HG02571 (cell line): Measurements from ENCODE around the gene DTNB.

Source experiments
- ATAC-seq: cut with Tn5 transposase; IDR thresholded peaks from one replicate; pipeline ENCODE4 v1.9.1; 2021; ENCODE audit warnings: mild to moderate bottlenecking, moderate library complexity; ENCODE audit not compliant: unreplicated experiment

The DTNB gene

GRCh38 chr2:25332571-25332970, 340.8 kb downstream of the DTNB start:
- no peak for ATAC-seq

- ATAC-seq, result no peak
These were observed 341.6 kb downstream of the DTNB start for GRCh38 chr2:25331686-25332365.

- ATAC-seq, result no peak
These were observed 342.4 kb downstream of the DTNB start for GRCh38 chr2:25330937-25331336.

GRCh38 chr2:25330273-25330672, 343.1 kb downstream of the DTNB start:
- ATAC-seq, result no peak

GRCh38 chr2:25328152-25329085, 345.0 kb downstream of the DTNB start:
- ATAC-seq, result no peak
